Lung (tissue), 12 donors: Measurements from ENCODE around the gene LRP5. TPM values are rescaled to one million over a fixed set of nuclear protein-coding genes. Genes with fewer than 3 reads are reported as not detected.

Experiments used
- ATAC-seq: fragments of 200-7000 bp; cut with Tn5 transposase; one replicate; pipeline ENCODE4 v1.9.1; 2020; ENCODE audit warnings: moderate number of reproducible peaks; ENCODE audit not compliant: insufficient read depth, low FRiP score
- DNase-seq, 3 donors: peaks; one replicate each; pipeline ENCODE4 v3.0.0-alpha.2; 2013 to 2017
- H3K27ac ChIP-seq, 2 donors: one replicate each; pipeline ENCODE4 v1.5.1; 2013; ENCODE audit warnings: mild to moderate bottlenecking in 2 of 2, moderate library complexity in 2 of 2, control low read depth in 1 of 2, inconsistent platforms in 1 of 2, low read depth in 1 of 2, low read length in 1 of 2
- H3K27me3 ChIP-seq, 3 donors: one replicate each; pipeline ENCODE4 v1.5.1; 2013; ENCODE audit warnings: low read length in 2 of 3; ENCODE audit not compliant: control insufficient read depth in 3 of 3, insufficient read depth in 3 of 3
- H3K36me3 ChIP-seq, 4 donors: one replicate each; pipeline ENCODE4 v1.5.1; 2013; ENCODE audit warnings: low read length in 4 of 4, mild to moderate bottlenecking in 1 of 4, moderate library complexity in 1 of 4; ENCODE audit not compliant: control insufficient read depth in 4 of 4, insufficient read depth in 4 of 4
- H3K4me1 ChIP-seq, 5 donors: one replicate each; pipeline ENCODE4 v1.5.1; 2013; ENCODE audit warnings: low read length in 5 of 5, mild to moderate bottlenecking in 2 of 5, moderate library complexity in 1 of 5; ENCODE audit not compliant: control insufficient read depth in 5 of 5, insufficient read depth in 5 of 5
- H3K4me3 ChIP-seq: one replicate; pipeline ENCODE4 v1.5.1; 2013; ENCODE audit warnings: mild to moderate bottlenecking, control low read depth, moderate library complexity
- H3K9ac ChIP-seq, 2 donors: one replicate each; pipeline ENCODE4 v1.5.1; 2013; ENCODE audit warnings: low read length in 2 of 2, control low read depth in 1 of 2; ENCODE audit not compliant: insufficient read depth in 1 of 2
- H3K9me3 ChIP-seq, 4 donors: one replicate each; pipeline ENCODE4 v1.5.1; 2013; ENCODE audit warnings: low read length in 3 of 4, mild to moderate bottlenecking in 1 of 4, moderate library complexity in 1 of 4; ENCODE audit not compliant: control insufficient read depth in 4 of 4, insufficient read depth in 3 of 4
- WGBS, 2 donors: extraction: QIAGEN DNeasy Blood & Tissue Kit; methylation state at CpG; one replicate each; pipeline ENCODE4 v1.1.7; 2013; 5-methylcytosine and 5-hydroxymethylcytosine counted together
- polyA plus RNA-seq, 2 donors: library from polyadenylated mRNA; stranded (reverse); fragments of 200-250 nt; gene quantifications; one replicate each; pipeline ENCODE4 v1.2.1, GENCODE V29; 2013
- total RNA-seq, 2 donors: library from RNA; depleted of rRNA in 1 of 2; stranded (reverse); fragments of >200 nt in 1 of 2; gene quantifications; one replicate each; pipeline ENCODE4 v1.2.1, GENCODE V29; 2014 to 2021
- TF ChIP-seq, protein P1 (sequence below): IDR thresholded peaks from 2 replicates; pipeline ENCODE4 v1.5.1; 2012; ENCODE audit warnings: mild to moderate bottlenecking; ENCODE audit errors: control extremely low read depth, extremely low read depth
- donor health status: control.
- donor health status: control.
- donor health status: Bipolar disorder and iron deficiency.
- donor health status: healthy.
- donor health status: DM: yes; HTN: yes; CAD: no.

LRP5 gene
- total and polyA plus RNA-seq, 4 donors: 33.7 to 76.4 (median 63.2) TPM

DNA sequence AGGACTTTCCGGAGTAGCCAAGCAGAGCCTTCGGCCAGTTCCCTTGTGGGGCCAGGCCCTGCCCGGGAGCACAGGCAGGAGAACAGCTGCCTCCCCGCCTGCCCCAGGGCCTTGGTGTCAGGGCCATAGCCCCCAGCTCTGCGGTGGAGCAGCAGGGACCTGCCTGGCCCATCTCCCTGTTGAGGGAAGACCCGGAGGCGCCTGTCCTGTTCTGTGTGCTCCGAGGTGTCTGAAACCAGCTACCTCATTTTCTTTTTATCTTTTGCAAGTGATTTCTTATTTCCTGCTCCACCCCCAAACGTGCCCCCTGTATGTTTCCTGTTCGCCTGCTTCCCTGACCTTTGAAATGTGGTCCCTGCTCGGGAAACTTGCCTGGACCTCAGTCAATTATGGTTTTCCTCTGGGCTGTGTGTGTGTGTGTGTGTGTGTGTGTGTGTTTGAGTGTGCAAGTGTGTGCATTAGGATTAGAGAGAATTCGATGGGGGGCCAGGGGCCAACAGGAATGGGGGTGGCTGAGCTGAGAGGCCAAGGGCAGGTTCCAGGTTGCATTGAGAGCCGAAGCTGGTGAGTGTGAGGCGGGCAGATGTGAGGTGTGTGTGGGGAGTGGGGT lies 19.1 kb downstream of the LRP5 start:
- Histone ChIP-seq H3K4me1 (peaks cover 18 to 65% (median 36%) of the 10 kb centered on the region in 5 donors), H3K4me3 (no peak overlapping the region), H3K36me3 (no peaks in the 10 kb centered on the region), H3K27me3 (no peaks in the 10 kb centered on the region), H3K9ac (no peak overlapping the region), H3K27ac (peak overlapping the region; percentile 5 to 65), H3K9me3 (no peaks in the 10 kb centered on the region)
- 24 to 34% methylated on average over 14 of the region's 14 CpGs for WGBS, 2 donors
- TF ChIP-seq, protein P1, sequence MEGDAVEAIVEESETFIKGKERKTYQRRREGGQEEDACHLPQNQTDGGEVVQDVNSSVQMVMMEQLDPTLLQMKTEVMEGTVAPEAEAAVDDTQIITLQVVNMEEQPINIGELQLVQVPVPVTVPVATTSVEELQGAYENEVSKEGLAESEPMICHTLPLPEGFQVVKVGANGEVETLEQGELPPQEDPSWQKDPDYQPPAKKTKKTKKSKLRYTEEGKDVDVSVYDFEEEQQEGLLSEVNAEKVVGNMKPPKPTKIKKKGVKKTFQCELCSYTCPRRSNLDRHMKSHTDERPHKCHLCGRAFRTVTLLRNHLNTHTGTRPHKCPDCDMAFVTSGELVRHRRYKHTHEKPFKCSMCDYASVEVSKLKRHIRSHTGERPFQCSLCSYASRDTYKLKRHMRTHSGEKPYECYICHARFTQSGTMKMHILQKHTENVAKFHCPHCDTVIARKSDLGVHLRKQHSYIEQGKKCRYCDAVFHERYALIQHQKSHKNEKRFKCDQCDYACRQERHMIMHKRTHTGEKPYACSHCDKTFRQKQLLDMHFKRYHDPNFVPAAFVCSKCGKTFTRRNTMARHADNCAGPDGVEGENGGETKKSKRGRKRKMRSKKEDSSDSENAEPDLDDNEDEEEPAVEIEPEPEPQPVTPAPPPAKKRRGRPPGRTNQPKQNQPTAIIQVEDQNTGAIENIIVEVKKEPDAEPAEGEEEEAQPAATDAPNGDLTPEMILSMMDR: no peak
- ATAC-seq: no peak
- peak in 2 of 3 donors; percentile 52 to 71 for DNase-seq

DNA sequence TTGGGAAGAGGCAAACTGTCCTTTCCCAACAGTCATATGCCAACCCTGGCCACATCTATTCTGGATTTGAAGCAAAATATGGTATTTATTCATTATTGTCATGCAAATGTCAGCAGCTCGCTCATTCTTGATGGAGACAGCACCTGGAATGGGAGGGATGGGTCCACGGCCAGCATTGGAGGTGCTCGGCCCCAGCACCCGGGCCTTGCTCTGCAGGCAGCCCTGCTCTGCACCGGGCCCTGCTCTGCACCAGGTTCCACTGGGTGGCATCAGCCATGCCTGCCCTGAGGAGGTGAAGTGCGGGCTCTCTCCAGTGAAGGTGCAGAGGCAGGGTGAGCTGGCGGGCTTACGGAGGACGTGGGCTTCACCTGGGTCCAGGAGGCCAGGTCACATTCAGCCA lies 19.8 kb downstream of the LRP5 start:
- H3K27me3 ChIP-seq: no peaks in the 10 kb centered on the region
- ATAC-seq (no peak), DNase-seq (no peak)
- no peaks in the 10 kb centered on the region for H3K9me3 ChIP-seq
- TF ChIP-seq, protein P1: no peak
- H3K9ac ChIP-seq: no peak overlapping the region
- H3K36me3 ChIP-seq: no peaks in the 10 kb centered on the region
- H3K27ac ChIP-seq: peak overlapping the region in 1 of 2 donors; percentile 45
- H3K4me1 ChIP-seq: peaks cover 18 to 58% (median 35%) of the 10 kb centered on the region in 5 donors
- H3K4me3 ChIP-seq: no peak overlapping the region
- WGBS, 2 donors: 93 to 95% methylated on average over 9 of the region's 9 CpGs

DNA sequence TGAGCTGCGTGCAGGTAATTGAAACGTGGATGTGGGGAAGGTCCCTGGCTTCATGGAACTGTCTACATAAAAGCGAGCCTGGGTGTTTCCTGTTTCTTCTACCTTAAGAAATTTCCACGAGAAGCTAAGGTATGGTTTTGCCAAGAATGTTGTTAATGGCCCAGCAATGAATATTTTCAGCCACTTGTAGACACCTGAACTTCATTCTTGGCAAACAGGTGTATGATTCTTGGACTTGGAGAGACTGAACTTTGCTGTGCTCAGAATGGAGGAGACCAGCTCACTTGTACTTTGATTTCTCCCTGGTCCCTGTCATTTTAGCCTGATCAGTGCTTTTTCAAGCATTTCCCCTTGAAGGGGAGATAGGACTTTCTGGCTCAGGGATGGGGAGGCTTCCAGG lies 20.8 kb downstream of the LRP5 start:
- peaks cover 17 to 50% (median 35%) of the 10 kb centered on the region in 5 donors for H3K4me1 ChIP-seq
- H3K27me3 ChIP-seq: no peaks in the 10 kb centered on the region
- H3K36me3 ChIP-seq: no peaks in the 10 kb centered on the region
- no peaks in the 10 kb centered on the region for H3K9me3 ChIP-seq
- TF ChIP-seq, protein P1: no peak
- ATAC-seq (peak; percentile 15), DNase-seq (peak in 2 of 3 donors; percentile 31 to 66)
- H3K4me3 ChIP-seq: no peak overlapping the region
- 60 to 61% methylated on average over 4 of the region's 4 CpGs for WGBS, 2 donors
- H3K27ac ChIP-seq: peak overlapping the region in 1 of 2 donors; percentile 40
- no peak overlapping the region for H3K9ac ChIP-seq

DNA sequence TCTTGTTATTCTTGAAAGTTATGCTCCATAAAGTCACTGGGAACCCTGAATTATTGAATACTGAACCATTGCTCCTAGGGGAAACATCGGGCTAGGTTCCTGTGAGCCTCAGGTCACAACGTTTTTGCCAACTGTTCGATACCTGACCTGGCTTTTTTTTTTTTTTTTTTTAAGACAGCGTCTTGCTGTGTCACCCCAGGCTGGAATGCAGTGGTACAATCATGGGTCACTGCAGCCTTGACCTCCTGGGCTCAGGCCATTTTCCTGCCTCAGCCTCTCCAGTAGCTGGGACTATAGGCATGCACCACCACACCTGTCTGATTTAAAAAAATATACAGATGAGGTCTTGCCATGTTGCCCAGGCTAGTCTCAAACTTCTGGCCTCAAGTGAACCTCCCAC lies 22.5 kb downstream of the LRP5 start:
- Histone ChIP-seq H3K36me3 (no peaks in the 10 kb centered on the region), H3K9me3 (no peaks in the 10 kb centered on the region), H3K4me3 (no peak overlapping the region), H3K9ac (no peak overlapping the region), H3K27me3 (no peaks in the 10 kb centered on the region), H3K4me1 (peaks cover 9 to 34% (median 22%) of the 10 kb centered on the region in 5 donors), H3K27ac (peak overlapping the region in 1 of 2 donors; percentile 17)
- DNase-seq (no peak), ATAC-seq (no peak)
- TF ChIP-seq, protein P1: no peak
- 83 to 94% methylated on average over 4 of the region's 4 CpGs for WGBS, 2 donors
